HG02798 (cell line): ENCODE data around the gene TMUB2.
"Not testable (repeated sequence)": the region's sequence is repeated elsewhere in the genome, so short reads cannot be mapped to it uniquely, and the experiment has no call there.

ENCODE experiments used
- ATAC-seq: cut with Tn5 transposase; IDR thresholded peaks from one replicate; pipeline ENCODE4 v1.9.1; 2021; ENCODE audit warnings: mild to moderate bottlenecking; ENCODE audit not compliant: unreplicated experiment, poor library complexity

Gene TMUB2

GRCh38 chr17:44186307-44187130 lies at the start of gene TMUB2:
Gene TMUB2 (plus strand): TSS chr17:44186972. CDS start chr17:44187709, 737 bp downstream.
- ATAC-seq: peak; percentile 93

GRCh38 chr17:44137891-44138709 lies 48.7 kb upstream of the TMUB2 start:
- ATAC-seq: peak; percentile 27

GRCh38 chr17:44143921-44144320 lies 42.9 kb upstream of the TMUB2 start:
- not testable (repeated sequence) for ATAC-seq

GRCh38 chr17:44144966-44145739 lies 41.6 kb upstream of the TMUB2 start:
- no peak for ATAC-seq

- no peak for ATAC-seq
These were observed 40.1 kb upstream of the TMUB2 start for GRCh38 chr17:44146375-44147346.

GRCh38 chr17:44147812-44148211 lies 39.0 kb upstream of the TMUB2 start:
- no peak for ATAC-seq

- not testable (repeated sequence) for ATAC-seq
These were observed 37.7 kb upstream of the TMUB2 start for GRCh38 chr17:44149066-44149465.

GRCh38 chr17:44149750-44150329 lies 36.9 kb upstream of the TMUB2 start:
- ATAC-seq: no peak

GRCh38 chr17:44152875-44153274 lies 33.9 kb upstream of the TMUB2 start:
- ATAC-seq: no peak

- ATAC-seq: no peak
These were observed 31.3 kb upstream of the TMUB2 start for GRCh38 chr17:44155488-44155887.

- ATAC-seq: no peak
These were observed 27.1 kb upstream of the TMUB2 start for GRCh38 chr17:44159519-44160210.

GRCh38 chr17:44164476-44164875 lies 22.3 kb upstream of the TMUB2 start:
- ATAC-seq: no peak

GRCh38 chr17:44167181-44167861 lies 19.5 kb upstream of the TMUB2 start:
- ATAC-seq: no peak

- no peak for ATAC-seq
These were observed 16.7 kb upstream of the TMUB2 start for GRCh38 chr17:44170135-44170498.

- no peak for ATAC-seq
These were observed 16.1 kb upstream of the TMUB2 start, which contains the start of gene ASB16 for GRCh38 chr17:44170499-44171201. Gene ASB16 (plus strand): TSS chr17:44170704. CDS start chr17:44170790, 86 bp downstream.

GRCh38 chr17:44171931-44172455 lies 14.8 kb upstream of the TMUB2 start:
- no peak for ATAC-seq

GRCh38 chr17:44174427-44174826 lies 12.3 kb upstream of the TMUB2 start:
- ATAC-seq: no peak
